ENCODE measurements around the gene SUPT3H. TPM values are rescaled to one million over a fixed set of nuclear protein-coding genes. Genes with fewer than 3 reads are reported as not detected.

The SUPT3H gene
- total and polyA plus RNA-seq, 2 of the 8 experiments (the other 6 are each of a cell fraction or from before 2014, with no cell fraction given): 18.8 to 23.0 TPM

- TF ChIP-seq, protein P1, sequence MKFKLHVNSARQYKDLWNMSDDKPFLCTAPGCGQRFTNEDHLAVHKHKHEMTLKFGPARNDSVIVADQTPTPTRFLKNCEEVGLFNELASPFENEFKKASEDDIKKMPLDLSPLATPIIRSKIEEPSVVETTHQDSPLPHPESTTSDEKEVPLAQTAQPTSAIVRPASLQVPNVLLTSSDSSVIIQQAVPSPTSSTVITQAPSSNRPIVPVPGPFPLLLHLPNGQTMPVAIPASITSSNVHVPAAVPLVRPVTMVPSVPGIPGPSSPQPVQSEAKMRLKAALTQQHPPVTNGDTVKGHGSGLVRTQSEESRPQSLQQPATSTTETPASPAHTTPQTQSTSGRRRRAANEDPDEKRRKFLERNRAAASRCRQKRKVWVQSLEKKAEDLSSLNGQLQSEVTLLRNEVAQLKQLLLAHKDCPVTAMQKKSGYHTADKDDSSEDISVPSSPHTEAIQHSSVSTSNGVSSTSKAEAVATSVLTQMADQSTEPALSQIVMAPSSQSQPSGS (IDR thresholded peaks at IDR 0.05; ENCODE audit: low read length): no peak
- TF ChIP-seq SP2 (IDR thresholded peaks at IDR 0.05; ENCODE audit: low read length): no peak
- TF ChIP-seq GABPA (IDR thresholded peaks at IDR 0.05; ENCODE audit: borderline replicate concordance, insufficient read depth, low read length): no peak
- no peak for TF ChIP-seq TAF7 (optimal IDR thresholded peaks at IDR 0.05; ENCODE audit: borderline replicate concordance, low read depth, low read length)
- TF ChIP-seq EZH2 (IDR thresholded peaks at IDR 0.05; ENCODE audit: low read depth, low read length, severe bottlenecking): no peak
- TF ChIP-seq MAX (IDR thresholded peaks at IDR 0.05): no peak
Observed at GRCh38 chr6:45212976-45213375, 164.8 kb downstream of the SUPT3H start (continued).
